K562 (cell line): ENCODE measurements around the gene YTHDF1.

Experiments
- CBX2 ChIP-seq: fragments of 200-600 bp; sonication (generic); IDR thresholded peaks from one replicate; pipeline ENCODE4 v1.6.1; 2012; ENCODE audit warnings: mild to moderate bottlenecking, low read length, inconsistent platforms; ENCODE audit not compliant: insufficient read depth, poor library complexity, severe bottlenecking
- CREM ChIP-seq: IDR thresholded peaks from 2 replicates; pipeline ENCODE4 v1.6.1; 2014; ENCODE audit warnings: antibody characterized with exemption, low read depth
- JUN ChIP-seq, 2 experiments: sonication (generic) in 1 of 2; formaldehyde crosslinking in 1 of 2; IDR thresholded peaks; 2 replicates each; pipeline versions ENCODE4 v1.6.1 to v1.8.0; 2012 to 2022; ENCODE audit warnings: borderline replicate concordance in 2 of 2, mild to moderate bottlenecking in 2 of 2, improper control_type of control experiment in 1 of 2, low read depth in 1 of 2, low read length in 1 of 2, missing genetic modification reagents in 1 of 2
- NFYB ChIP-seq: IDR thresholded peaks from 2 replicates; pipeline ENCODE4 v1.6.1; 2011; ENCODE audit warnings: mild to moderate bottlenecking, moderate library complexity; ENCODE audit not compliant: insufficient read length; ENCODE audit errors: extremely low read depth
- NONO ChIP-seq, 2 experiments: fragments of 200-400 bp in 1 of 2; fragments of 450-650 bp in 1 of 2; formaldehyde crosslinking in 1 of 2; IDR thresholded peaks; 2 replicates each; pipeline ENCODE4 v1.6.1; 2017; ENCODE audit warnings: low read depth in 2 of 2, mild to moderate bottlenecking in 2 of 2, moderate library complexity in 2 of 2, low read length in 1 of 2
- NR2F6 ChIP-seq: fragments of 450-650 bp; formaldehyde crosslinking; IDR thresholded peaks from 2 replicates; pipeline ENCODE4 v1.4.0; 2020; ENCODE audit warnings: mild to moderate bottlenecking
- RAD51 ChIP-seq: fragments of 450-650 bp; IDR thresholded peaks from 2 replicates; pipeline ENCODE4 v1.7.1; 2016; ENCODE audit warnings: low read depth, mild to moderate bottlenecking, borderline replicate concordance
- TSHZ1 ChIP-seq: fragments of 250-450 bp; sonication (Bioruptor Pico); IDR thresholded peaks from 2 replicates; pipeline ENCODE4 v1.4.0; 2020; ENCODE audit warnings: mild to moderate bottlenecking, moderate library complexity
- ZBTB40 ChIP-seq, 2 experiments: fragments of 450-650 bp in 1 of 2; sonication (generic) in 1 of 2; formaldehyde crosslinking in 1 of 2; IDR thresholded peaks; 2 replicates each; pipeline versions ENCODE4 v1.7.1 to v1.9.0; 2016 to 2022; ENCODE audit warnings: inconsistent platforms in 1 of 2, mild to moderate bottlenecking in 1 of 2, missing genetic modification reagents in 1 of 2
- ZKSCAN8 ChIP-seq: fragments of 200-800 bp; sonication (Bioruptor generic); IDR thresholded peaks from 2 replicates; pipeline ENCODE4 v1.6.1; 2016; ENCODE audit warnings: missing genetic modification characterization, missing compliant biosample characterization
- ZNF561 ChIP-seq: fragments of 450-650 bp; formaldehyde crosslinking; conservative IDR thresholded peaks from 2 replicates; pipeline ENCODE4 v1.4.0; 2020; ENCODE audit warnings: mild to moderate bottlenecking, moderate library complexity
- ZNF707 ChIP-seq: fragments of 250-450 bp; sonication (Bioruptor Pico); conservative IDR thresholded peaks from 2 replicates; pipeline ENCODE4 v1.8.0; 2022; ENCODE audit warnings: inconsistent platforms, mild to moderate bottlenecking, moderate library complexity
- TF ChIP-seq, protein P1 (sequence below), 3 experiments: IDR thresholded peaks in 2 of 3; conservative IDR thresholded peaks in 1 of 3; 2 replicates each; pipeline ENCODE4 v1.5.1; 2011 to 2012; ENCODE audit warnings: low read length in 3 of 3, mild to moderate bottlenecking in 3 of 3, control low read depth in 2 of 3, improper control_type of control experiment in 1 of 3, inconsistent platforms in 1 of 3, low read depth in 1 of 3, mixed read lengths in 1 of 3, moderate library complexity in 1 of 3; ENCODE audit not compliant: insufficient read depth in 2 of 3
- TF ChIP-seq, protein P2 (sequence below): conservative IDR thresholded peaks from 2 replicates; pipeline ENCODE4 v1.6.1; 2011; ENCODE audit warnings: low read depth, mild to moderate bottlenecking, low read length; ENCODE audit not compliant: control insufficient read depth

- TF ChIP-seq, protein P1, sequence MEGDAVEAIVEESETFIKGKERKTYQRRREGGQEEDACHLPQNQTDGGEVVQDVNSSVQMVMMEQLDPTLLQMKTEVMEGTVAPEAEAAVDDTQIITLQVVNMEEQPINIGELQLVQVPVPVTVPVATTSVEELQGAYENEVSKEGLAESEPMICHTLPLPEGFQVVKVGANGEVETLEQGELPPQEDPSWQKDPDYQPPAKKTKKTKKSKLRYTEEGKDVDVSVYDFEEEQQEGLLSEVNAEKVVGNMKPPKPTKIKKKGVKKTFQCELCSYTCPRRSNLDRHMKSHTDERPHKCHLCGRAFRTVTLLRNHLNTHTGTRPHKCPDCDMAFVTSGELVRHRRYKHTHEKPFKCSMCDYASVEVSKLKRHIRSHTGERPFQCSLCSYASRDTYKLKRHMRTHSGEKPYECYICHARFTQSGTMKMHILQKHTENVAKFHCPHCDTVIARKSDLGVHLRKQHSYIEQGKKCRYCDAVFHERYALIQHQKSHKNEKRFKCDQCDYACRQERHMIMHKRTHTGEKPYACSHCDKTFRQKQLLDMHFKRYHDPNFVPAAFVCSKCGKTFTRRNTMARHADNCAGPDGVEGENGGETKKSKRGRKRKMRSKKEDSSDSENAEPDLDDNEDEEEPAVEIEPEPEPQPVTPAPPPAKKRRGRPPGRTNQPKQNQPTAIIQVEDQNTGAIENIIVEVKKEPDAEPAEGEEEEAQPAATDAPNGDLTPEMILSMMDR (IDR thresholded peaks at IDR 0.05 in 2 of 3, conservative IDR thresholded peaks at IDR 0.05 in 1 of 3; ENCODE audit: insufficient read depth in 2 of 3, low read depth in 1 of 3, low read length in 3 of 3): no peak
- TF ChIP-seq CBX2: no peak
- TF ChIP-seq ZKSCAN8 (CRISPR knock-in tag): no peak
- no peak for TF ChIP-seq TSHZ1
- no peak for TF ChIP-seq ZBTB40 (IDR thresholded peaks at IDR 0.05)
- TF ChIP-seq ZBTB40 (CRISPR knock-in tag; IDR thresholded peaks at IDR 0.05): no peak
- no peak for TF ChIP-seq CREM
- TF ChIP-seq NR2F6 (CRISPR knock-in tag): no peak
- TF ChIP-seq, protein P2, sequence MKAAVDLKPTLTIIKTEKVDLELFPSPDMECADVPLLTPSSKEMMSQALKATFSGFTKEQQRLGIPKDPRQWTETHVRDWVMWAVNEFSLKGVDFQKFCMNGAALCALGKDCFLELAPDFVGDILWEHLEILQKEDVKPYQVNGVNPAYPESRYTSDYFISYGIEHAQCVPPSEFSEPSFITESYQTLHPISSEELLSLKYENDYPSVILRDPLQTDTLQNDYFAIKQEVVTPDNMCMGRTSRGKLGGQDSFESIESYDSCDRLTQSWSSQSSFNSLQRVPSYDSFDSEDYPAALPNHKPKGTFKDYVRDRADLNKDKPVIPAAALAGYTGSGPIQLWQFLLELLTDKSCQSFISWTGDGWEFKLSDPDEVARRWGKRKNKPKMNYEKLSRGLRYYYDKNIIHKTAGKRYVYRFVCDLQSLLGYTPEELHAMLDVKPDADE: no peak
- TF ChIP-seq ZNF707 (CRISPR knock-in tag): no peak
- no peak for TF ChIP-seq NONO (IDR thresholded peaks at IDR 0.05; ENCODE audit: low read depth in 2 of 2, low read length in 1 of 2)
- TF ChIP-seq JUN (IDR thresholded peaks at IDR 0.05; ENCODE audit: borderline replicate concordance, low read depth, low read length): no peak
- no peak for TF ChIP-seq JUN (CRISPR knock-in tag; IDR thresholded peaks at IDR 0.05; ENCODE audit: borderline replicate concordance)
- no peak for TF ChIP-seq RAD51
- no peak for TF ChIP-seq NFYB
- TF ChIP-seq ZNF561 (CRISPR knock-in tag): no peak
Measured at GRCh38 chr20:63150911-63151531, 64.9 kb downstream of the YTHDF1 start.
